Glutamatergic neuron (in vitro differentiated cells): ENCODE results near the gene C1QTNF4. TPM values are rescaled to one million over a fixed set of nuclear protein-coding genes. Genes with fewer than 3 reads are reported as not detected.
"Not testable (repeated sequence)": the region's sequence is repeated elsewhere in the genome, so short reads cannot be mapped to it uniquely, and the experiment has no call there.

Source experiments
- DNase-seq: peaks from one replicate; pipeline ENCODE4 v3.0.0; 2022
- H3K27ac Mint-ChIP-seq: one replicate; pipeline ENCODE4 v1.8.0; 2020; ENCODE audit warnings: mild to moderate bottlenecking, mixed read lengths, inconsistent platforms; ENCODE audit not compliant: unreplicated experiment
- H3K27me3 Mint-ChIP-seq: one replicate; pipeline ENCODE4 v1.8.0; 2020; ENCODE audit warnings: mild to moderate bottlenecking, moderate library complexity, mixed read lengths, inconsistent platforms; ENCODE audit not compliant: unreplicated experiment
- H3K36me3 Mint-ChIP-seq: one replicate; pipeline ENCODE4 v1.8.0; 2020; ENCODE audit warnings: mild to moderate bottlenecking, mixed read lengths, inconsistent platforms; ENCODE audit not compliant: unreplicated experiment
- H3K4me1 Mint-ChIP-seq: one replicate; pipeline ENCODE4 v1.8.0; 2020; ENCODE audit warnings: mild to moderate bottlenecking, low read depth, mixed read lengths, inconsistent platforms; ENCODE audit not compliant: unreplicated experiment
- H3K4me3 Mint-ChIP-seq: one replicate; pipeline ENCODE4 v1.8.0; 2020; ENCODE audit warnings: mild to moderate bottlenecking, mixed read lengths, inconsistent platforms; ENCODE audit not compliant: unreplicated experiment
- H3K9me3 Mint-ChIP-seq: one replicate; pipeline ENCODE4 v1.8.0; 2020; ENCODE audit warnings: mild to moderate bottlenecking, moderate library complexity, mixed read lengths, inconsistent platforms; ENCODE audit not compliant: unreplicated experiment
- total RNA-seq: library from RNA; stranded (reverse); fragmentation: NEBNext Ultra II Directional; extraction: Animal tissue kit (Norgen Biotek cat#: 25700); gene quantifications from one replicate; pipeline ENCODE4 v1.2.1, GENCODE V29; 2021; ENCODE audit not compliant: unreplicated experiment
- TF ChIP-seq, protein P1 (sequence below): fragments of 200-600 bp; sonication (generic); IDR thresholded peaks from one replicate; pipeline ENCODE4 v1.5.0; 2021; ENCODE audit not compliant: partially characterized antibody, unreplicated experiment

Gene C1QTNF4
- total RNA-seq, 1 donor from 2014 or later: 7.0 TPM

DNA sequence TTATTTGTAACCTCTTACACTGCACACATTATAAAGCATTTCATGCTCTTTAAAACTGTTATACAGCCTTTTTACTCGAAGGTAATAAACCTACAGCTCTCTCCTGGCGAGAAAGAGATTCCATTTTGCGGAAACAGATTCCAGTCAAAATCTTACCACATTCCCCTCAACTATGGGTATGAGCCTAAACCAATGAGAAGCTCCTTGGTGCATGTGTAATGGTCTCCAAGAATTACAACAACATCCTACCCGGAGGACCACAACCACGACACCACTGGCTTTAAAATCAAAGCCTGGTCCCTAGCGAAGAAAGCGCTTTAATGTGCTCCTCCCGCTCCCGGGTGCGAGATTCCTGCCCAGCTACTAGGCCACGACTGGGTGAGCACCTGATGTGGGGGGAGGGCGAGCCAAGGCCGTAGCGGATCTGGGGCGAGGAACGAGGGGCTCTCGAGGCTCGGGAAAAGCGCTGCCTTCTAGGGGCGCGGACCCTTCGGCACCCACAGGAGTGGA is 42.1 kb downstream of the C1QTNF4 start:
- DNase-seq: peak; percentile 59

DNA sequence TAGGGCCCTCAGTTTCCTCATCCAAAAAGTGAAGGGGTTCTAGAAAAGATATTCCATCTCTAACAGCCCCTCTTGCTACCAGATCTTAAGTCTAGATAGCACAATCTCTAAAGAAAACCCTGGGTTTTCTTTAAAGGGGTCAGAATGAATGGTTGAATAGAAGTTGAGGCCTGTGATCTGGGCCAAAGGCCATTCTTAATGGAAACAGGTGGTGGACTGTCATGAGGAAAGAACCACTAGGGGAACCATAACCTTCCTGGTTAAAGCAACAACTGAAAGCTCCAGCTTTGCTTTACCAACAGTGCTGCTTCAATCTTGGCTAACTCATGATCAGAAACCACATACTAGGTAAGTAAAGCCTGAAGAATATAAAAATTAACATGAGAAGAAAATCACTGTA is 43.1 kb downstream of the C1QTNF4 start:
- DNase-seq: no peak
- H3K4me3 Mint-ChIP-seq: peak overlapping the region; percentile 96
- peaks cover 24% of the 10 kb centered on the region for H3K4me1 Mint-ChIP-seq
- TF ChIP-seq, protein P1, sequence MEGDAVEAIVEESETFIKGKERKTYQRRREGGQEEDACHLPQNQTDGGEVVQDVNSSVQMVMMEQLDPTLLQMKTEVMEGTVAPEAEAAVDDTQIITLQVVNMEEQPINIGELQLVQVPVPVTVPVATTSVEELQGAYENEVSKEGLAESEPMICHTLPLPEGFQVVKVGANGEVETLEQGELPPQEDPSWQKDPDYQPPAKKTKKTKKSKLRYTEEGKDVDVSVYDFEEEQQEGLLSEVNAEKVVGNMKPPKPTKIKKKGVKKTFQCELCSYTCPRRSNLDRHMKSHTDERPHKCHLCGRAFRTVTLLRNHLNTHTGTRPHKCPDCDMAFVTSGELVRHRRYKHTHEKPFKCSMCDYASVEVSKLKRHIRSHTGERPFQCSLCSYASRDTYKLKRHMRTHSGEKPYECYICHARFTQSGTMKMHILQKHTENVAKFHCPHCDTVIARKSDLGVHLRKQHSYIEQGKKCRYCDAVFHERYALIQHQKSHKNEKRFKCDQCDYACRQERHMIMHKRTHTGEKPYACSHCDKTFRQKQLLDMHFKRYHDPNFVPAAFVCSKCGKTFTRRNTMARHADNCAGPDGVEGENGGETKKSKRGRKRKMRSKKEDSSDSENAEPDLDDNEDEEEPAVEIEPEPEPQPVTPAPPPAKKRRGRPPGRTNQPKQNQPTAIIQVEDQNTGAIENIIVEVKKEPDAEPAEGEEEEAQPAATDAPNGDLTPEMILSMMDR: peak; percentile 33
- H3K36me3 Mint-ChIP-seq: no peaks in the 10 kb centered on the region
- peak overlapping the region; percentile 98 for H3K27ac Mint-ChIP-seq
- peaks cover 1% of the 10 kb centered on the region for H3K9me3 Mint-ChIP-seq
- peaks cover 9% of the 10 kb centered on the region for H3K27me3 Mint-ChIP-seq

More for the DNA sequence above, 42.1 kb downstream of the C1QTNF4 start:
- Mint-ChIP-seq H3K4me3 (peak overlapping the region; percentile 96), H3K9me3 (peaks cover 1% of the 10 kb centered on the region), H3K36me3 (no peaks in the 10 kb centered on the region), H3K27me3 (peaks cover 9% of the 10 kb centered on the region), H3K4me1 (peaks cover 24% of the 10 kb centered on the region), H3K27ac (peak overlapping the region; percentile 98)
- TF ChIP-seq, protein P1: no peak

- peaks cover 9% of the 10 kb centered on the region for H3K27me3 Mint-ChIP-seq
- peak overlapping the region; percentile 66 for H3K27ac Mint-ChIP-seq
- peaks cover 24% of the 10 kb centered on the region for H3K4me1 Mint-ChIP-seq
- DNase-seq: no peak
- H3K9me3 Mint-ChIP-seq: peaks cover 1% of the 10 kb centered on the region
- H3K36me3 Mint-ChIP-seq: no peaks in the 10 kb centered on the region
- TF ChIP-seq, protein P1: no peak
- peak overlapping the region; percentile 96 for H3K4me3 Mint-ChIP-seq
Measured at GRCh38 chr11:47550288-47551047, 43.7 kb downstream of the C1QTNF4 start.

DNA sequence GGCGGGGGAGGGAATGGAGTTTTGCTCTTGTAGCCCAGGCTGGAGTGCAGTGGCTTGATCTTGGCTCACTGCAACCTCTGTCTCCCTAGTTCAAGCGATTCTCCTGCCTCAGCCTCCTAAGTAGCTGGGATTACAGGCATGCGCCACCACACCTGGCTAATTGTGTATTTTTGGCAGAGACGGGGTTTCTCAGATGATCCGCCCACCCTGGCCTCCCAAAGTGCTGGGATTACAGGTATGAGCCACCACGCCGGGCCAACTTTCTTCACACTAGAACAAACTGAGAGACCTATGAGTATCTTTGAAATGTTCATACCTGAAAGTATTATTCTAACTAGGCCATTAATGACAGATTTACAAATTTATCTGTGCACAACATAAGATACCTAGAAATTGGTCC is 47.9 kb downstream of the C1QTNF4 start:
- H3K9me3 Mint-ChIP-seq, H3K27ac Mint-ChIP-seq: not testable (repeated sequence)

DNA sequence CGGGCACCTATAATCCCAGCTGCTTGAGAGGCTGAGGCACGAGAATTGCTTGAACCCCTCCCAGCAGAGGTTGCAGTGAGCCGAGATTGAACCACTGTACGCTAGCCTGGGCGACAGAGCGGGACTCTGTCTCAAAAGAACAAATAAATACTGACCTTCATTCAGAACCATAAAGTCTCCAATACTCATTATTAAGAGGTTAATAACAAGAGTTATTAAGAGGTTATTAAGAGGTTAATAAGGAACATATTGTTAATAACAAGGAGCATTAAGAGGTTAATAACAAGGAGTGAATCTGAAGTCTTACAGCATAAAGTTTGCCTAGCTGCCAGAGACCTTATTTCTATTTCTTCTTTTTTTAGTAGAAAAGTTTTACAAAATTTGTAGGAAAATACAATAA is 48.9 kb downstream of the C1QTNF4 start:
- H3K27me3 Mint-ChIP-seq: no peaks in the 10 kb centered on the region
- peaks cover 3% of the 10 kb centered on the region for H3K9me3 Mint-ChIP-seq
- H3K36me3 Mint-ChIP-seq: no peaks in the 10 kb centered on the region
- peaks cover 11% of the 10 kb centered on the region for H3K4me1 Mint-ChIP-seq
- no peak for DNase-seq
- no peak overlapping the region for H3K27ac Mint-ChIP-seq
- no peak overlapping the region for H3K4me3 Mint-ChIP-seq
- TF ChIP-seq, protein P1: no peak

More for the DNA sequence above, 47.9 kb downstream of the C1QTNF4 start:
- not testable (repeated sequence) for H3K36me3 Mint-ChIP-seq, H3K27me3 Mint-ChIP-seq, H3K4me3 Mint-ChIP-seq, DNase-seq
- peaks cover 13% of the 10 kb centered on the region for H3K4me1 Mint-ChIP-seq
